NCI-H526 (cell line): Measurements from ENCODE around the gene FMN2.
"Not testable (repeated sequence)": the region's sequence is repeated elsewhere in the genome, so short reads cannot be mapped to it uniquely, and the experiment has no call there.

Experiments used
- DNase-seq, 2 experiments: peaks; one replicate each; lab custom pipeline; 2025; lab: John Stamatoyannopoulos, UW

The FMN2 gene

GRCh38 chr1:240362826-240363225 is 271.1 kb downstream of the FMN2 start:
- DNase-seq = no peak

GRCh38 chr1:240363315-240363714 is 271.6 kb downstream of the FMN2 start:
- no peak for DNase-seq

GRCh38 chr1:240363914-240364313 is 272.2 kb downstream of the FMN2 start:
- DNase-seq = no peak

GRCh38 chr1:240366636-240367035 is 275.0 kb downstream of the FMN2 start:
- no peak for DNase-seq

DNA sequence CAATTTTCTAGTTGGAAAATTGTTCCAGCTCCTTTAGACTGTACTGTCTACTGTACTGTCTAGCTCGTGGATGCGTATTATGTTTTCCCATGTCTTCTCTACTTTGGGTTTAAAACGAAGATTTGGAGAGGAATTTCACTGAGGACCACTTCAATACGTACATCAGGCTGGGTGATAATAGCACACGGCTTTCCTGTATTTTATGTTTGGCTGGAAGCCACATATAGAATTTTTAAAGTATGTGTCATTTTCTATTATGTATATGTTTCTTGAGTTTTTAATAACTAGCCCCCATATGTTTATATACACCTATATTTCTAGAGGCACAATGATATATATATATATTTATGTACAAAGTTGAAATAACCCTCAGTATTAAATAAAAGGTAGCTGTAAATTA is 293.9 kb downstream of the FMN2 start:
- no peak for DNase-seq

- DNase-seq = no peak
Observed at GRCh38 chr1:240385985-240386978, 294.6 kb downstream of the FMN2 start.

- no peak for DNase-seq
Observed at GRCh38 chr1:240387051-240387450, 295.4 kb downstream of the FMN2 start.

DNA sequence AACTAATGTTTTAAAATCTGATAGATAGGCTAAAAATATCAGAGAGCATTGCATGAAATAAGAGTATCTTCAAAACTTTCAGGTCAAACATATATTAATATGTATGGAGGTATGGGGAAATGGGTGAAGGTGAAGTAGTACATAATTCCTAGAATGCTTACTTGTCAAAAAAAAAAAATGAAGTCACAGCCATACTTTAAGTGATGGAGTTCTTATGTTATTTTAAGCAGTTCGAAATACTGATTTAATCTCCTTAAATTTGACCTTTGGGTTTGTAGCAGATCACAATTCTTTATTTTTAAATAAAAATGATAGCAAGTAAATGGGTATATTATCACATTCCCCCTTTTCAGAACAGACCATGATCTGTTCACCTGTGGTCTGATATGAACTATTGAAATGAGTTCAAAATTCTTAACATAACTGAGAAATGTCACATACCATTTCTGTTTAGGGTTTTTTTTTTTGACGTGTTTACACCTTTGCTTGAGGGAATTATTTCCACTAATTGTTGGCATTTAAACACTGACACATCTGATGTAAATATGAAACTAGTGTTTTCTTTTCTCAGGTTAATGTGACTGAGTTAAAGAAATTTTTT is 300.1 kb downstream of the FMN2 start:
- no peak for DNase-seq

DNA sequence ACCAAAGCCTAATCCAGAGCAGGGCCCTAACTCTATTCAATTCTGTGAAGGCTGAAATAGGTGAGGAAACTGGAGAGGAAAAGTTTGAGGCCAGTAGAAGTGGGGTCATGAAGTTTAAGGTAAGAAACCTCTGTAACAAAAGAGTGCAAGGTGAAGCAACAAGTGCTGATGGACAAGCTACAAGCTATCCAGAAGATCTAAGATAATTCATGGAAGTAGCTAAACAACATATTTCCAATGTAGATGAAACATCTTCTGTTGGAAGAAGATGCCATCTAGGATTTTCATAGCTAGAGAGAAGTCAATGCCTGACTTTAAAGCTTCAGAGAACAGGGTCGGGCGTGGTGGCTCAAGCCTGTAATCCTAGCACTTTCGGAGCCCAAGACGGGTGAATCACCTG is 302.7 kb downstream of the FMN2 start:
- no peak for DNase-seq

- no peak for DNase-seq
Observed at GRCh38 chr1:240395336-240395735, 303.7 kb downstream of the FMN2 start.

DNA sequence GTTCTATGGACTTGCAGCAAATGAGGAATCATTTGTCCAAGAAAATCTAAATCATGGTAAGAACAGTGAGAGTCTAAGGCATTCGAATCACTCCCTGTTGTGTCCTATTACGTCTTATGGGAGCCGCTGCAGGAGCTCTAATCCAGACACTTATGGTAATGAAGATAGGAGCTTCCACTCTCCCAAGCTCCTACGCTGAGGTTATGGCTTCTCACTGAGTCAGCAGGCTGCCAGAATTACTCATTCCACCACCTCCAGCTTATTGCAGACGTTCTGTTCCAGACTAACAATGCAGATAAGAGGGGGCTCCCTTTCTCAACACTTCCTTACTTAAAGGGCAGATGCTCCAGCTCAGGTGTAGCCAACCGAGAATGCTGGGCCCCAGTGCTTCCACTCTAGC is 307.7 kb downstream of the FMN2 start:
- DNase-seq = no peak

- no peak for DNase-seq
Observed at GRCh38 chr1:240401731-240402130, 310.0 kb downstream of the FMN2 start.

DNA sequence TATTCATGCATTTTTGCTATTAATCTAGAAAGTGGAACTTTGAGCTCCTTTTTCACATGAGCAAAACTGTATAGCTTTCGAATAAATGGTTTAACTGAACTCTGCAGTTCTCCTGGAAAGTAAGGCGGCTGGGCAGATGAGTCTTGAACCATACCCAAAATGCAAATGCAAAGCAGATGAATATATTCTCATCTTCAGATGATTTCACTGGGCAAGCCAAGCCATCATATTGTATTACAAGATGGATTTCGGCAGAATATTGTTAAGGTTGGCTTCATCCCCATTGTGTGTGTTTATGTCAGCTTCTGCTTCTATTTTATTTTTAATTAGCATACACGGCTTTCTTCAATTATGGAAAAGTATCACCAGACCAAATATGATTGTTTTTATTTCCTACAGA is 310.6 kb downstream of the FMN2 start:
- no peak for DNase-seq

DNA sequence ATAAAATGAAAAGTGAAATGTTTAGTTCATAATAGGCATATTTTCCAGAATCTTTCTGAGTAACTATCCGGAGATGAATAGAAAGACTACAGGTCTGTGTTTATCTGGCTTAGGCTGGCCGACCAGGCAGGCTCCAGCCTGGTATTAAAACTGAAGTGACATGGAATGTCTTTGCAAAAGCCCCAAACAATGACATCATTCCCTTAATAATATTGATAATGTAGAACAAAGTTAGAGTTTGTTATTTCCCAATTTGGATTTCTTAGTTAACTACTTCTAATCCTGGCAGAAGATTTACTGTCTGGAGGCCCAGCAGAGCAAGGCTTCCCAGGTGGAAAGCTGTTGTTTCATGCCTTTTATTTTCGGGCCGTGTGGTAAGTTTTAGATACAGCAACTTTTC is 312.6 kb downstream of the FMN2 start:
- no peak for DNase-seq

DNA sequence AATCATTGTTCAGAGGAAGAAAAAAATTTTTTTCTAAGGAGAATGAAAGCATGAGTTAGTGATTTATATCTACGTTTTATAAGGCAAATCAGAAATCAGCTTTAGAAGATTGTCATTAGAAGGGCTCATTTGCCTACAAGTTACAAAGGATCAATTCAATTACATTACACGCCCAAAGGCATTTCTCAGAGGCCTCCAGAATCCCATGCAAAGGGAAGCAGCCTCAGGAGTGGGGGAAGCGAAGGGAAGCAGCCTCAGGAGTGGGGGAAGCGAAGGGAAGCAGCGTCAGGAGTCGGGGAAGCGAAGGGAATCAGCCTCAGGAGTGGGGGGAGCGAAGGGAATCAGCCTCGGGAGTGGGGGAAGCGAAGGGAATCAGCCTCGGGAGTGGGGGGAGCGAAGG is 314.1 kb downstream of the FMN2 start:
- no peak for DNase-seq

GRCh38 chr1:240407407-240407806 is 315.7 kb downstream of the FMN2 start:
- DNase-seq = no peak

- DNase-seq = no peak
Observed at GRCh38 chr1:240409615-240410014, 317.9 kb downstream of the FMN2 start.

DNA sequence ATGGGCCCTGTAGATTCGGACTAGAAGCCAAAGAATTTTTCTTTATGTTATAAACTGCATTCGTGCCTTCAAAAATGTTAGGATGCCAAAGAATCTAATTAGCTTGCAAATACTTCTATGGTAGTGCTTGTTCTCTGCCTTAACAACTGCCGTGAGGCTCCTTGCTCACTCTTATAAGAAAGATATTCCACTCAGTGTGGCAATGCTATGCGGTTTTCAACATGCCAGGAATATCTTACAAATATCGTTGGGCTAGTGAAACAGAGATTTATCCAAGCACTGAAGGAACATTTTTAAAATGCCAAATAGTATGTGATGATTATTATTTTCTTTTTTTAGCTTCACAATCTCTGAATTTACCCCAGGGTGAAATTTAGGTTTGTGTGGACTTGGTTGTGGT is 322.0 kb downstream of the FMN2 start:
- no peak for DNase-seq

DNA sequence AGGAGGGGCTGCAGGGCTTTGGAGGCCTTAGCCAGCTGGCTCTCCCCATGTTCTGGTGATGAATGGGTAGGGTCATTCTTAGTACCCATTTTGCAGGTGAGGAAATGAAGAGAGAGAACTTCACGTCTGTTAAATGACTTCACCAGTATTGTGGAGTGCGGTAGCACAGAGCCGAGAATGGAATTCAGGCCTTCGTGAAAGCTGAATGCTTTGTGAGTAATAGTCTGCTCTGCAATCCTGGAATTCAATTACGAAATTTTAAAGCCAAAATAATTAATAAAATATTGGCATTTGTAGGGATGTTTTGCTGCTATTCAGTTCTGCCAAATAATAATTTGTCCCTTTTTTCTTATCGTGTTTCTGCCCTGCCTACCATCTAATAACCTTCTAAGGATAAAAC is 322.6 kb downstream of the FMN2 start:
- no peak for DNase-seq

GRCh38 chr1:240415011-240415410 is 323.3 kb downstream of the FMN2 start:
- not testable (repeated sequence) for DNase-seq

DNA sequence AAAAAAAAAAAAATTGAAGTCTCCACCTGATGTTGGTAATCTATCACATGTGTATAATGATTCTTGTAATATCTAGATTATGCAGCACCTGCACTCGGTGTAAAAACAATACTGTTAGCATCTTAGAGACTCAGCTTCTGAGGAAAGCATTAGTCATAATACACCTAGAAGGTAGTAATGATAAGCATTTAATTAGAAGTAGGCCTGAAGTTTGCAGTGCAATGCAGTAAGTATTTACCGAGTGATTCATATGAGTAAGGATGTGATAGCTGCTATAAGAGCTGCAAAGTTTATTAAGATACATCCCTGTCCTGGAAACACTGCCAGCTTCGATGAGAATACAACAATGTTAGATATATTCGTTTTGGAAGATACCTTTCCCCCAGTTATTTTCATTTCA is 323.8 kb downstream of the FMN2 start:
- DNase-seq = no peak

DNA sequence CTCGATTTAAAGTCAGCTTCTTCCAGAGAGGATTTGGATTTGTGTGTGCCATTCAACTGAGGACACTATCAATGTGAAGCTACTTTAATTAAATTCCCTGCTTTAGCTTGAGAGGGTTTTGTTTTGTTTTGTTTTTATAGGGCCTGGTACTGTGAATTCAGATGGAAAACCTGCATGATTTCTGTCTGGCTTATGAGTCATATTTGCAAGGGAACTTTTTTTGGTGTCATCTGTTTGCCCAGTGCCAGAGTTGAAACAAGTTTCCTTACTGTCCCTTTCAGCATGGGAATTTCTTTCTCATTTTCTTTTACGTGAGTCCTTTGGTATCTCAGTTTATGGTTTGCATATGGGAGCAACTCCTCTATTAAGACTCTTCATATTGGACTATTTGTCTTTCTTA is 325.6 kb downstream of the FMN2 start:
- DNase-seq = no peak

GRCh38 chr1:240420766-240421165 is 329.1 kb downstream of the FMN2 start:
- no peak for DNase-seq
